NCI-H1105 (cell line): ENCODE measurements around the gene PRIMA1.

Experiments used
- DNase-seq: peaks from one replicate; lab custom pipeline; 2025; lab: John Stamatoyannopoulos, UW

Gene PRIMA1

DNA sequence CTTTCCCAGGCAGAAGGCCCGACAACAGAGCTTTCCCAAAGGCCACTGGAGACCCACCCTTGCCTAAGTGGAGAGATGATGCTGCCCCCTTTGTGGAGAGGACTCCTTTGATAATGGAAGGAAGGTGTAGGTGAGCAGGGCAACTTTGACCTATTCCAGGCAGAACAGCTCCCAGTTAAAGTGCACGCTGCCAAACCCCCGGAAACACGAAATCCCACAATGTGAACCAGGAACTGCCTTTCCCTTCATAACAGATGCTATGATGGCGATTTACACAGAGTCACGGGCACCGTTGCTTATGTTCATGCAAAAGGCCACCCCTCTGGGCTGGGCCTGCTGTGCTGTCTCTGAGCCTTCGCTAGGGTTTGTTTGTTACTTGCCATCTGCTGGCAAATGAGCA is 34.6 kb downstream of the PRIMA1 start:
- no peak for DNase-seq

DNA sequence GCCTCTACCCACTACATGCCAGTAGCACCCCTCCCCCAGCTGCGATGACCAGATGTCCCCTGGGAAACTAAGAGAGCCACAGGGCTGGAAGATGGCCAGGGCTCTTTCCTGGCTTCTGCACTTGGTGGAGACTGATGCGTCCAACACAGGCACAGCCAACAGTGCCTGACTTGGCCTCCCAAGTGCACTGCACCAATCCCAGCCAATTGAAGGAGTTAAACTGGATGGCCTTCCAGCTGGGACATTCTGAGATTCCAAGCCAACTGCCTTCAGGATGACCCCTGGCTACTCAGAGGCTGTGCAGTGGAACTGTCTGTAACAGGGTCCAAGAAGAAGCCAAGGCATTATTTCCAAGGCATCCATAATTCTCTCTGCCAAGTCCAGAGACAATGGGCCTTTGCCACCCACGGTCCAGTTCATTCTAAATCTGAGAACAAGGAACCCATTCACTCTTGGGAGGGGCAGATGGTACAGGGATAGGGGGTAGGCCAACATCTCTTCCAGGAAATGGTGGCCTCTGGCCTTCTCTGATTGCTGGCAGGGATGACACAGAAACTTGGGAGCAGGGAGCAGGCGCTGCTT is 35.2 kb downstream of the PRIMA1 start:
- DNase-seq = no peak

DNA sequence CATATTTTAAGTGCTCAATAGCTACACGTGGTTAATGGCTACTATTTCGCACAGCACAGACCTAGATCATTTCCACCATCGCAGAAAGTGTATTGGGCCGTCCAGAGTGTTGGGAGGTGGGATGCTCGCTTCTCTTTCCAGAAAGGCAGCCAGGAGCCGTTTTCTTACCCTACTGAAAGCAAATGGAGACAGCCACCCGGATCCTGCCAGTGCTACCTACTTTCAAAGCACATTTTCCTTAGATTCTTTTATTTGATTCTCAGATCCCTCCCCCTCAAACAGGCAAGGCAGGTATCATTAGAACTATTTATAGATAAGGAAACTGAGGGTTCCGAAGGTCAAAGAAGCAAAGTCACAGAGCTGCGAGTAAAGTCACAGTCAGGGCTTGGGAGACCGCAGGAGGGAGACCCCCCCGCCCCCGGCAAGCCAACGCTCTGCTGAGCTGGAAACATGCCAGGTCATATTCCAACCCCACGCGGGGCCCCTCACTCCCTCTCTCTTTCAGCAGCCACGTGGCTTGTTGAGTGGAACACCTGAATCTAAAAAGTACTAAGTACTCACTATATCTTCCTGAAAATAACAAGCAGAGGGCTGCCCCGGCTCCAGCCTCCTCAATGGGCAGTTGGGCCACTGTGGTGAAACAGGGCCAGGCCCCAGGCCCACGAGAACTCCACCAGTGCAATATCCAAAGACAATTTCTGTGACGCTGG is 36.2 kb downstream of the PRIMA1 start:
- no peak for DNase-seq

DNA sequence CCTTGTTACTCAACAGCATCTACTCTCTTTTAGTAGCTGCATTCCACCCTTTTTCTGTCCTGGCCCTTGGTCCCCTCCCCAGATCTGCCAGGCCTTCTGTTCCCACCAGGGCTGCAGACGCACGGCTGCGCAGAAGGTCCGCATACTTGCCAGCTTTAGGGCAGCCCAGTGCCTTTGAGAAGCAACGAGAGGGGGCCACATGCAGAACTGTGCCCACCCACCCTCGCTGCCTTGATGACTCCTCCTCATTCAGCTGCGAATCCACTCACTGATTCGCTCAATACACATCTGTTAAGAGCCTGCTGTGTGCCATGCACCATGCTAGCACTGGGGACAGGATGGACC is 39.2 kb downstream of the PRIMA1 start:
- no peak for DNase-seq

DNA sequence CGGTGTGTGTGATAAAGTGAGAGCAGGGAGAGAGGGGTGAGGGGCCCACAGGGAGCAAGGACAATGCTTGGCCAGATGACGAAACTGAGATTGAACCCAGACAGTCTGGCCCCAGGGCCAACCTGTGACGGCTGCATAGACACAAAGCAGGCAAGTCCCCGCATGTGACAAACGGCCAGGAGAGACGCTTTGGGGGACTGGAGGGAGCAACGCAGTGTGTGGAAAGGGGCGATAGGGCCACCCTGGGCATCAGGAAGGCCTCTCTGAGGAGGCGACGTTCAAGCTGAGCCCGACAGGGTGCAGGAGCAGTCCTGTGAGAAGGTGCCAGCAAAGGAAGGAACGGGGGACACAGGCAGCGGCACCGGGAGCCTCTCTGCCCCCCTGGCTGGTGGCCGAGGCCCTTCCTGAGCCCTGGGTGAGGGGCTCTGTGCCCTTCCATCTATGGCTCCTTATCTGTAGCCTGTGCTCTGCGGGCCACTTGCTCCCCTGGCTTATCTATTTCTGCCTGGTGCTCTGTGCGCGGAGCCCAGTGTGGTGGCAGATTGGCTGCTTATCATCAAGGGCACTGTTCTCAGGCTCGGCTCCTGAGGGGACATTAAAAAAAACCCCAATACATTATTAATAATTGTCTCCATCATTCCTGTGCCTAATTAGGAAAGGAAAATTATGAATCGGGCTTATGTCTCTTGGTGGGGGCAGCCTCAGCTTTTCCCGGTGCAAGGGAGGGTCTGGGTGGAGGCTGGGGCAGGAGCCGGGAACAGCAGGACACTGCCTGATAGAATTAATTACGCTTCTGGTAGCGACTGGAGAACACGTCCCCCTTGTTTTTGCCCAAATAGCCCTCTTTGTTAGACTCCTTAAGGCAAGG is 39.8 kb downstream of the PRIMA1 start:
- no peak for DNase-seq

DNA sequence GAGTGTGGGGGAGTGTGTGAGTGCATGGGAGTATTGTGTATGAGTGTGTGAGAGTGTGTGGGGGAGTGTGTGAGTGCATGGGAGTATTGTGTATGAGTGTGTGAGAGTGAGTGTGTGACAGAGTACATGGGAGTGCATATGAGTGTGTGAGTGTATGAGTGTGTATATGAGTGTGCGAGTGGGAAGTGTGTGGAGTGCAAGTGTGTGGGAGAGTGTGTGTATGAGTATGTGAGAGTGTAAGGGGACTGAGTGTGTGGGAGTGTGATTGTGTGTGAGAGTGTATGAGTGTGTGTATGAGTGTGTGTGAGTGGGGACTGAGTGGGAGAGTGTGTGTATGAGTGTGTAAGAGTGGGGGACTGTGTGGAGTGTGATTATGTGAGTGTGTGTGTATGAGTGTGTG is 40.7 kb downstream of the PRIMA1 start:
- DNase-seq = no peak

DNA sequence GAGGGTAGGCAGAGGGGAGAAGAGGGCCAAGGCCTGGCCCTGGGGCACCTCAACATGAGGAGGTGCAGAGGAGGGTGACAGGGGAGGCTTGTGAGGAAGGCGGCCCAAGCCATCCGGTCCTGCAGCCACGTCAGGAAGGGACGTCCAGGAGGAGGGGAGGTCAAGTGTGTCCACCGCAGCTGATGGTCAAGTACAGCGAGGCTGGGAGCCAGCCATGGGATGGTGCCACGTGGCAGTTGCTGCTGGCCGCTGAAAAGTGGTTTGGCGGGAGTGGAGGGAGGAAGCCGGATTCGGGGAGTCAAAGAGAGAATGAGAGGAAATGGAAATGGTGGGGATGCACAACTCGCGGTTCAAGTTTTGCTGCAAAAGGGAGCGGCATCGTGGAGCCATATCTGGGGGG is 41.2 kb downstream of the PRIMA1 start:
- DNase-seq = no peak

DNA sequence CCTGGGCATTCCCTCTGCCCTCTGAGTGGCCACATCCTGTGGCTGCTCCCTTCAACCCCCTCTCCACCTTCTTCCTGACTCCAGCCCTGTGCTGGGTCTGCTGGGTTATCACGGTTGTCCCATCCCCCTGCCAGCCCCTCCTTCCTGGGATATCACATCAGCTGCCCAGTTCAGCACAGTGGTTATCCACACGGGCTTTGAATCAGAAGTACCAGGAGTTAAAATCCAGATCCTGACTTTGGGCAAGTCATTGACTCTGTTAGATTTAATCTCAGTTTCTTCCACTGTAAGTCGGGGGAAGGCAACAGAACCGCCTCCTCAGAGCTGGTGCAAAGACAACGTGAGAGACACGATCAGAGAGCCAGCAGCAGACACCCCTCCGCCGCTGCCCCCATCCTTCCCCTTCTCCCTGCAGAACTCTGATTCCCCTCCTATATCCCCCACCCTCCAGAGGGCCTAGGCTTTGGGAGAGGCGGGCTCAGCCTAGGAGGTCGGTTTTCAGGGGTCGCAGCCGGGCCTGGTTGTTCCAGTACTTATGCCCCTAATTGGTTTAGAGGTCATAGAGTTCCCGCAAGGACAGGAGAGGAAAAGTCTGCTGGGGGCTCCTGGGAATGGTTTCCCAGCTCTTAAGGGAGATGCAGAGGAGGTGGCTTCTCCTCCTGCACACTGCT is 42.5 kb downstream of the PRIMA1 start:
- DNase-seq = no peak

DNA sequence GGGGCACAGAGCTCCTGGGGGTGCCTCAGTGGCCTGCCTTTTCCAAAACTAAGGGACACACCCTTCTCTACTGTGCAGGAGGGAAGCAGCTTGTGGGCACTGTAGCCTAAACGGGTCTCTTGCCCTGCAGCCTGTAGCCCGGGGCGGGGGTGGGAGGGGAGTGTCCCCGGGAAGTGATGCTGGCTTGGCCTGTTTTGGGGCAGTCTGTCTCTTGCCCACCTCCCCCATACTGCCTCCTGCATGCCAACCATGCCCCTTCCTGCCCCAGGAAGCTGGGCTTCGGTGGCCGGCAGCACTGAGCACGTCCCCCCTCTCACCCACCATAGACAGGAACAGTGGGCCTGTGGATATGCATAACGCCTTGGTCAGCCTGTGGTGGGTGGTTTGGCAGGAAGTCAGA is 43.4 kb downstream of the PRIMA1 start:
- no peak for DNase-seq

DNA sequence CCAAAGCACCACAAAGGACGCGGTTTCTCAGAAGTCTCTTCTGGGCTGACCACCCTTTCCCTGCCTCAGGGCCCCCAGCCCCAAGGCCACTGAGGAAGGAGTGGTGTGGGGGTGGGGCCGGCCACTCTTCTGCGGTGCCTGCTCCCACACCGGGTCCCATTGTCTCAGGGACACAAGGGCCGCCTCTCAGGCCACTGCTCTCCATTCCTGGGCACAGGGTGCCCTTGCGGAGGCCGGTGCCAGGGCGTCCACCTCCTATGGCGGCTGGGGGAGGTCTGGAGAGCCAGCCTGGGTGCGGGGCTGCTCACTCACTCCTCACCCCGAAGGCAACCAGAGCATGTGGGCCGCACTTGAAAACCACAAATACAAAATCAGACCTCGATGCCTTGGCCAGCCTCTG is 44.1 kb downstream of the PRIMA1 start:
- DNase-seq = no peak

DNA sequence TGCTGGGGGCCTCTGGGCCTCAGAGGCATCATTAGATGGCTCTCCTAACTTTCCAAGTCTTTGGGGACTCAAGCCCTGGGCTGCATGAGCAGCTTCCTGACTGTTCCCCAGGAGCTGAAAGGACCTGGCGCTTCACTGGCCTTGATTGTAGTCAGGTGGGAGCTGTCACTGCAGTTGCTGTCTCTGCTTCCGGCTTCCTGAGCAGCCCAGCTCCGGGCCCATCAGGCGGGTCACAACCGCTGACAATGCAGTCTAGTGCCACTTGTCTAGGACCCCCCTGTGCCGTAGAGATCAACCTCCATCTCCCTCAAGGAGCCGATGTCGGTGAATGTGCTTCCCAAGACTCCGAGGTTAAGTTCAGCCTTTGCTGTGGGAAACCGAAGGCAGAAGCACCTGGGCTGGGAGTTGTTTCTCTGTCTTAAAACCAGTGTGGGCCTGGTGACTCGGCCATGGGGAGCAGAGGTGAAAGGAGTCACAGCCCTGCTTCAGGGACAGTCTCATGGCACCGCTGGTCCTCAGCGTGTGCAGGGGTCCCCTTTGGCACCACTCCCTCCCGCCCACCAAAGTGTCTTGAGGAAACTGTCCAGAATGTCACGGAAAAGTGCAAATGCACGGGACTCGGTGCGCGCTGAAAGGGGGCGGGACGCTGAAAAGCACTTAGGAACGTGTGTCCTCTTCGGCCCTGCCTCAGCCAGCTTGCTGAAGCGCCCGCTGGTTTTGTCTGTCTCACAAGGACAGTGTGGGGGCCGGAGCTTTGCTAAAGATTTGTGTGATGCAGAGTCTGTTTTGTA is 44.8 kb downstream of the PRIMA1 start:
- DNase-seq = no peak

DNA sequence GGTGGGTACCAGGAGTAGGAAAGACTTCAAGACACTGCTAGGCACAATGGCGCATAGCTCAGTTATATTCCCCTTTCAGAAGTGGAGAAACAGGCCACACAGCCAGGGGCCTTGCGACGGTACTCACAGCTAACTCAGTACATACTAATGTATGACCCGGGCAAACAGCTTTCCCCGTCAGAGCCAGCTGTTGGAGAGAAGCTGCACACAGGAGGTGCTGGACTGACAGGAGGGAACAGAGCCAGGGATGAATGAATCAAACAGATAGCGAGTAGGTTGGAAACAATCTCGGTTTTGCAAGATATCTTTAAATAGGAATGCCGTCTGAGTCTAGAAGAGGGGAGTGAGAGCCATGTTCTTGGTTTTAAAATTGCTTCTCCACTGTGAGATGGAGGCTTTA is 45.5 kb downstream of the PRIMA1 start:
- DNase-seq = no peak

DNA sequence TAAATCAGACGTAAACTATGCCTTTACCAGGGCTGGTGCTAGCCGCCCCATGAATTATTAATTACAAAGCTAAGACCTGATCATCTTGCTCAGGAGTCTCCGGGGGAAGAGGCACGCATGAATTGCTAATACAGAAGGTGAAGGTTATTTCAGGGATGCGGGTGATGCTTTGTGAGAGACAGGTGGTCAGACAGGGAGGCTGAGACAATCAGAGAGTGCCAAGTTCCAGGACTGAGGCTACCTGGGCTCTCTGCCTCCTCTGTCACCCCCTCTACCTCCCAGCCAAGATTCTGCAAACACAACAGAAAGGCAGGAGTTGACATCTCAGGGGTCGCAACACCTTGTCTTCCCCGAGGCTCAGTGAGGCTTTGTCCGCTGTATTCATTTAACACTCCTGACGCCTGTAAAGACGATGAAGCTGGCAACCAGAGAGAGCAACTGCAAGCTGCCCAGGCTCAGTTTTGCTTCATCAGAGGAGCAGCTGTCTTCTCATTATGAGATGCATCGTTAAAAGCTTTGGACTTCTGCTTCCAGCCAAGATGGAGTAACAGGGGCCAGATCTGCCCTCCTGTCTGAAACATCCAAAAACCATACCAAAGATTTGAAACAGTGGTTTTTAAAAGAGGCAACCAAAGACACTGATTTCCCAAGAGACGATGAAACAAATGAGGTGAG is 46.6 kb downstream of the PRIMA1 start:
- DNase-seq = no peak

DNA sequence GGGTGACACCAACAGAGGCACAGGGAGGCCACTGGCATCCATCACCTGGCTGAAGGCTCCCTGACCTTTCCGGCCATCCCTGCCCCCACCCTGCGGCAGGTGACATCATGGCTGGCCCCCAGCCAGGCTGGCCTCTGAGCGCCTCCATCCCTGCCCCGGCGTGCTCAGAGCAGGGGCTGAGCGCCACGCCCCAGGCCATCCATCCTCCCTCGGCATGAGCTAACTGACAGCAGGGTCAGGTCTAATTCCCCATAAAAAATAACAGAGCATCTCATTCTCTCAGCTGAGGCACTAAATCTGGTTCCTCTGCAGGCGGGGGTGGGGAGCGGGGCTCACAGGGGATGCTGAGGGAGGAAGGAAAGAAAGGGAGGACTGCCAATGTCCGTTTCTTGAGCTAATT is 50.7 kb downstream of the PRIMA1 start:
- DNase-seq = no peak

DNA sequence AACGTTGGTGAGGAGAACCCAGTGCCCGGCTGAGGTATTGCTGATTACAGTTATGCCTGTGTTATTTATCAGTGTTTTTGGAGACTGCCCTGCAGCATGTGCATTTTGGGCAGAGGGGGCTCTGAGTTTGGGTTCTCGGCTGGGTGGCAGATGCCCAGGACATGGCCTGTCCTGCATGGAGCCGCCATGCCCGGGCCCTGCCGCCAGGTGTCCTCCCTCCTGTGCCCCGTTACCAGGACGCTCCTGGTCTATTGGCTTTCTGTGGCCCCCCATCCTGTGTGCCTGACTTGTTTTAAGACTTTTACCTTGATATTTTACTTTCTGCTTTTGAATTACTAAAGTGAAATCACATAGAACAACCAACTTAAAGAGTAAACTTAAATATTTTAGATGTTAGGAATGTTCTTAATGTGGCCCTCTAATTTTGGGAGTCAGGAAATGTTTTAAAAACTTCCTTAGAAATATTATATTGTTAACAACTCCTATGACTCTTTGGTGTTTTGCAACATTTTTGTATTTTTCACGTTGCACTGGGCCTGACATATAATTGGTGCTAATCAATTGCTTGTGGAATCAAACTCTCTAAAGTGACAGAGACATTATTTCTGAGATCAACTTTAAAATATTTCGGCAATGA is 51.8 kb downstream of the PRIMA1 start:
- no peak for DNase-seq

DNA sequence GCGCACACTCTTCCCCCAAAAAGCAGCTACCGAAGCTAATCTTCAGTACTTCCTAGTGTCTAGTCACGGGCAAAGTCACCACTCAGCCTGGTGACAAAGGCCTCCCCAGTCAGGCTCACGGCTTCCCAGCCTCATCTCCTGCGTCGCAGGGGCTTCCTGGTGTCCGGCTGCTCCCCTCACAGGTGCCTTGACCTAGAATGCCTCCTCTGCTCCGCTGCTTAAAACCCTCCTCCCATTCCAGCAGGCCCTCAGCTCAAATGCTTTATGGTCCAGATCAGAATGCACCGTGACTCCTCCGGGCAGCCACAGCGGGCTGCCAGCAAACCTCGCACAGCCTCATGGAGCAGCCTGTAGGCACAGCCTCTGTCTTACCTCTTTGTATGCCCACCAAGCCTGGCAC is 53.1 kb downstream of the PRIMA1 start:
- no peak for DNase-seq

DNA sequence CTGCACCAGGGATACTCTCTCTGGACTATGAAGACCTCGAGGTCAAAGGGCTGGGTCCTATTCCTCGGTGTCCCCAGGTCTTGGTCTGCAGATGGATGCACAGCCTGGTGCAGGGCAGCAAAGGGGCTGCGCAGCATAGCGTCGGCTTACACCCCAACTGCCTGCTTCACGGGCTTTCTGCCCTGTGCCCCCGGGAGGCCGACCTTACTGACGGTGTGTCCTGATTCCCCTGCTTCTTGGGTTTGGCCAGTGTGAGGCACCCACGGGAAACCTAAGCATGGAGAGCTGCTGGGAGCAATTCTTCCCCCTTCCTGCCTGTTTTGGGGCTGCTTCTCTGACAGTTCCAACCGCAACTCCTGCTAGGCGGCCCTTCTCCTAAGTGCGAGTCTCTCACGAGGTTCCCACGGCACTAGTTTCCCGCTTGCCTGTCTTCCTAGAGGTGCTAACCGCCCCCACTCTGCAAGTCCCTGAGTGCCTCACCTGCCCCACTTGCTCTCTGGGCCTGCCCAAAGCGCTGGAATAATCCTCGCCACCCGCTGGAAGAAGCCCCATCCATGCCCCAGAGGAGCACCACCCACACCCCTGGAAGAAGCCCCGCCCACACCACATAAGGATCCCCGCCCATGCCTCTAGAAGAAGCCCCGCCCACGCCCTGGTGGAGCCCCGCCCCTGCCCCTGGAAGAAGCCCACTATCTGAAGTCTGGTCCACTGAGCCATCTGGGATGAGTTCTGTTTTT is 54.0 kb downstream of the PRIMA1 start:
- DNase-seq = no peak

DNA sequence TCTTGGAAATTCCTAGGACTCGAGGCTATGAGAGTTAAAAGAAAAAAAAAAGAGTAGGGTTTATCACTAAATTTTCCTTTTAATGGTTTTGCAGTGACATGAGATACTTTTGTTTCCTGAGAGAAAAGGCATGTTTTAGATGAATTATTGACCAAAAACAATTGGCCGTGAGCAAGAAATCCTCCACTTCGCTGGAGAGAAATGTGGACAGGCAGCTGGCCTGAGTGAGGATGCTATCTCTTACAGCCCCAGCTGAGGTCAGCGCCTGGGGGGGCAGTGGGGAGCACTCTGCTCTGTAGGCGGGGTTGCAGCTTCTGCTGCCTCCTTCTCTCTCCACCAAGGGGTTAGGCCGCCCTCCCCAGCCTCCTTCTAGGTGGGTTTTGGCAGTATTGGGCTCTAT is 54.7 kb downstream of the PRIMA1 start:
- no peak for DNase-seq

DNA sequence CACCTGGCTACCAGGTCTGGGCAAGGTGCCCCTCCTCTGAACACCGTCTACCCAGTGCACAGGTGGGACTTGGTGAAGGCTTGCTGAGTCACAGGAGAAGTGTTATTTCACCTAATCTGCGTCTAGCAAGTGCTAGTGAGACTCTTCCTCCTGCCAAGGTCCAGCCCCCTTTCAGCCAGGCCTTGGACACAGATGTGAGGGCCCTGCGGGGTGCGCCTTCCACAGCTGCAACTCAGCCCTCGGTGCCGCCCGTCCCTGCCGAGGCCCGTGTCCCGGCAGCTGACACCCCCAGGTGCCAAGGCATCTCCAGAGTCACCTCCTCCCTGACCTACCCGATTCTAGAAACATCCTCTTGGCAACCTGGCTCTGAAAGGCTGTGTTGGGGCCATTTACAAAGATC is 55.1 kb downstream of the PRIMA1 start:
- DNase-seq = no peak

DNA sequence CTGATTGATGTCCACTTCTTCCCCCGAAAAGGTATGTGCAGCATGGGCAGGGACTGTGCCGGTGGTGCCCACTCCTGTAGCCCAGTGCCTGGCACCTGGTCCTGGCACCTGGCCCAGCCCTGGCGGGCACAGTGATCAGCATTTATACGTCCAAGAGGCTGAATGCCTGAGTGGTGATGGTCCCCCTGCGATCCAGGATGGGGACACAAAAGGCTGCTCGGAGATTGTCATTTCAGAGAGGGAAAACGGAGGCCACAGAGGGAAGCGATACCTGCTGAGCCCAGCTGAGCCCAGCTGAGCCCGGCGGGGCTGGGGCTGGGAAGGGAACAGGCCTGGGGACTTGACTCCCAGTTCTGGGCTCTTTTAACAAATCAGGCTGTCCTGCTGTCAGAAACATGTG is 55.8 kb downstream of the PRIMA1 start:
- DNase-seq = no peak
